Activated naive CD4-positive, alpha-beta T cell treated with anti-CD3 and anti-CD28 coated beads, Interleukin-2, amount 10 ng/mL, durations not matched to agents 7 days and 5 days (primary cell): Measurements from ENCODE around the gene YIPF7.

Experiments used
- CTCF ChIA-PET: fragments of 350-600 bp; sonication (Branson Sonifier 250); formaldehyde crosslinking; loops from one replicate; lab custom pipeline; 2021; ENCODE audit warnings: antibody characterized with exemption; lab: Charles Lee
- DNase-seq: peaks from one replicate; pipeline ENCODE4 v3.0.0-alpha.2; 2020
- H3K27ac Mint-ChIP-seq: one replicate; pipeline ENCODE4 v1.8.0; 2021; ENCODE audit warnings: mild to moderate bottlenecking, moderate library complexity, mixed read lengths
- H3K27me3 Mint-ChIP-seq: one replicate; pipeline ENCODE4 v1.8.0; 2021; ENCODE audit warnings: mild to moderate bottlenecking, mixed read lengths
- H3K36me3 Mint-ChIP-seq: one replicate; pipeline ENCODE4 v1.8.0; 2021; ENCODE audit warnings: mixed read lengths
- H3K4me1 Mint-ChIP-seq: one replicate; pipeline ENCODE4 v1.8.0; 2021; ENCODE audit warnings: mixed read lengths
- H3K4me3 Mint-ChIP-seq: one replicate; pipeline ENCODE4 v1.8.0; 2021; ENCODE audit warnings: mild to moderate bottlenecking, moderate library complexity, mixed read lengths
- H3K9me3 Mint-ChIP-seq: one replicate; pipeline ENCODE4 v1.8.0; 2021; ENCODE audit warnings: mixed read lengths

Gene YIPF7

GRCh38 chr4:44661940-44662622, 10.7 kb upstream of the YIPF7 start:
- no peaks in the 10 kb centered on the region for H3K27me3 Mint-ChIP-seq
- no peak overlapping the region for H3K4me3 Mint-ChIP-seq

DNA sequence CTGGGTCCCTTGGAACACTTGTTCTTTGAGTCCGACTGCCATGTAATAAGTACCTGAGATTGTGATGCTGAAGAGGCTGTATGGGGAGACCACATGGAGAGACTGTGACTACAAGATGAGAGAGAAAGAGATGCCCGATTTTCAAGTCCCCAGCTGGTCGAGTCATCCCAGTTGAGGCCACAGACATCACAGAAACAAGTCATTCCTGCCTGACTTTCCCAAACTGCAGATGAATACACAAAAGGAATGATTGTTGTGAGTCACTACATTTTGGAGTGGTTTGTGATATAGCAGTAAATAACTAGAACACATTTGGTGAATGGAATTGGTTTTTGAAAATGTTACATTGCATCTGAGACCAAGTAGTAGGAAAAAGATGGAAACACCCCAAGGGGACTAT, 9.0 kb upstream of the YIPF7 start:
- no peaks in the 10 kb centered on the region for H3K4me1 Mint-ChIP-seq
- H3K9me3 Mint-ChIP-seq = no peaks in the 10 kb centered on the region
- H3K27me3 Mint-ChIP-seq = no peaks in the 10 kb centered on the region
- CTCF ChIA-PET = no interaction called here
- no peaks in the 10 kb centered on the region for H3K36me3 Mint-ChIP-seq
- no peak for DNase-seq
- no peak overlapping the region for H3K27ac Mint-ChIP-seq
- H3K4me3 Mint-ChIP-seq = no peak overlapping the region

More at GRCh38 chr4:44661940-44662622, 10.7 kb upstream of the YIPF7 start:
- H3K27ac Mint-ChIP-seq = no peak overlapping the region
- no peaks in the 10 kb centered on the region for H3K9me3 Mint-ChIP-seq
- H3K4me1 Mint-ChIP-seq = no peaks in the 10 kb centered on the region
- H3K36me3 Mint-ChIP-seq = no peaks in the 10 kb centered on the region
- no peak for DNase-seq
- CTCF ChIA-PET = no interaction called here

DNA sequence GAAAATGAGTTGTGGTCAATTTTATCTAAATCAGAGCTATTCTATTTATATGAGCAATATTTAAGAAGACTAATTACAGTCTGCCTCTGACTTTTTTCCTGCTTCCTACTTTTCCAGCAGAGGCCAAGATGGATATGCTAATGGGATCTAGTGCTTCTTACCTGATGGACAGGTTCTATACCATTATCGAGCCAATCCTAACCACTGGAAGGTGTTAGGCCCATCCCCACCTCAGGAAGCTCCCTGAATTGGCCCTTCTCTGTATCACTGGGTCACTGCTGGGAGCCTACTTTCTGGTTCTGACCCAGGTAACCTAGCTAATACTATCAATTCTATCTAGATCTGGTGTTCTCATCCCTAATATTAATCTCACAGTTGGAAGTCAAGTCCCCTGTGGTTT, 577 bp upstream of the YIPF7 start:
- peaks cover 5% of the 10 kb centered on the region for H3K27me3 Mint-ChIP-seq
- no peaks in the 10 kb centered on the region for H3K9me3 Mint-ChIP-seq
- H3K36me3 Mint-ChIP-seq = no peaks in the 10 kb centered on the region
- H3K27ac Mint-ChIP-seq = no peak overlapping the region
- no peak for DNase-seq
- H3K4me3 Mint-ChIP-seq = no peak overlapping the region
- CTCF ChIA-PET = interaction anchor here (0.8 kb wide), 1 partner anchor 11 kb away, joined by 3 read pairs; no protein-coding TSS in a partner anchor
- no peaks in the 10 kb centered on the region for H3K4me1 Mint-ChIP-seq

DNA sequence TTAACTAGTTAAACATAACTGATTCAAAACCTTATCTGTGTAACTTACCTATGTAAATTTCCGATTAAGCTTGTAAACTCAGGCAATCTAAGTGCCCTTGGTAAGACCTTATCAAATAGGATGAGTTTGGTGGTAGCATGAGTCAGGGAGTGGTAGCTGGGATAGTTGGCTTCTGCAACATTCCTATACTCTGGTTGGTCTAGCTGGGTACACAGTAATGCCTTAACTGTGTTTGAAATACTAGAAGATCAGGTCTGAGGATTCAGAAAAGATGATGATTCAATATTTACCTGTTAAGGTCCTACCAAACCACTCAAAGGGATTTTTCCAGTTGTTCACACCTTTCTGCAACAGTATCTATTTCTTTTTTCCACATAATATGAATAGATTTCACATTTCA, 5.3 kb downstream of the YIPF7 start:
- Mint-ChIP-seq H3K36me3 (no peaks in the 10 kb centered on the region), H3K4me3 (no peak overlapping the region), H3K27ac (no peak overlapping the region), H3K27me3 (no peaks in the 10 kb centered on the region), H3K4me1 (no peaks in the 10 kb centered on the region), H3K9me3 (no peaks in the 10 kb centered on the region)
- no peak for DNase-seq
- CTCF ChIA-PET = no interaction called here

GRCh38 chr4:44638091-44638490, 13.3 kb downstream of the YIPF7 start:
- no peak for DNase-seq
- no peak overlapping the region for H3K27ac Mint-ChIP-seq
- no peak overlapping the region for H3K4me3 Mint-ChIP-seq
- CTCF ChIA-PET = no interaction called here
- H3K27me3 Mint-ChIP-seq = peaks cover 4% of the 10 kb centered on the region
- no peaks in the 10 kb centered on the region for H3K4me1 Mint-ChIP-seq
- no peaks in the 10 kb centered on the region for H3K9me3 Mint-ChIP-seq
- no peaks in the 10 kb centered on the region for H3K36me3 Mint-ChIP-seq

DNA sequence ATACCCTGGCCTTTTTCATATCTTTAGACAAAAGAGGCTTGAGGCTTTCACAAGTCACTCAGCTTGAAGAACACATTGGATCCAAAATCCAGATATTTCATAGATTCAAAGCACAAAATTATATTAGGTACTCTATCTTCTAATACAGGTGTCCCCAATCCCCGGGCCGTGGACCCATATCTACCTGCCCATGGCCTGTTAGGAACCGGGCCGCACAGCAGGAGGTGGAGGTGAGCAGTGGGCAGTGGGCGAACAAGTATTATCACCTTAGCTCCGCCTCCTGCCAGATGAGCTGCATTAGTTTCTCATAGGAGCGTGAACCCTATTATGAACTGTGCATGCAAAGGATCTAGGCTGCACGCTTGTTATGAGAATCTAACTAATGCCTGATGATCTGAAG, 18.7 kb downstream of the YIPF7 start:
- no peak overlapping the region for H3K27ac Mint-ChIP-seq
- H3K9me3 Mint-ChIP-seq = no peaks in the 10 kb centered on the region
- CTCF ChIA-PET = no interaction called here
- H3K4me1 Mint-ChIP-seq = no peaks in the 10 kb centered on the region
- no peak overlapping the region for H3K4me3 Mint-ChIP-seq
- H3K27me3 Mint-ChIP-seq = no peaks in the 10 kb centered on the region
- H3K36me3 Mint-ChIP-seq = no peaks in the 10 kb centered on the region
- no peak for DNase-seq

- DNase-seq = no peak
- no peaks in the 10 kb centered on the region for H3K4me1 Mint-ChIP-seq
- H3K4me3 Mint-ChIP-seq = no peak overlapping the region
- H3K27ac Mint-ChIP-seq = no peak overlapping the region
- no peaks in the 10 kb centered on the region for H3K9me3 Mint-ChIP-seq
- CTCF ChIA-PET = no interaction called here
- H3K27me3 Mint-ChIP-seq = no peaks in the 10 kb centered on the region
- H3K36me3 Mint-ChIP-seq = no peaks in the 10 kb centered on the region
Observed at GRCh38 chr4:44632089-44632488, 19.3 kb downstream of the YIPF7 start.

DNA sequence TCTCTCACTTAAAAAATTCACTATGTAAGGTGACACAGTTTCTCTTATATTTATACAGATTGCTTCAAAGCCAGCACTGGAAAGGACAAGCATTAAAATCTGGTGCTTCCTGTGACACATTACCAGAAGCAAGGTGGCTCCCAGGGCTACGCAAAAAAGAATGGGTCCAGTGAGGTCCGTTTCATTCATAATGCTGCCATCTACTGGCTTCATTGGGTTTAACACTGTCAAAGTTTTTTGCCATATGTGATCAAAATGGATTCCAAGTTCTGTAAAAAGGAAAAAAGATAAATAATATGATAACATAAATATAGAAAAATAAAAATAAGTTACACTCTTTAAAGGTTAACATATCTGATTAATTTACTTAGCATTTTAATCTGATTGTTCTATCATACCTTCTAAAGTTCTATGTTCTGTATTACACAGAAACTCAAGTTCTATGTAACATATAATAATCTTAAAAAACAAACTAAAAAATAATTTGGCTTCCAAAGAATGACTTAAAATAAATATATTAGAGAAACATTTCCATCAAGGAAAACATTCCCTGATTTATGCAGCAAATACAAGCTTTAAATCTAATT, 22.1 kb downstream of the YIPF7 start:
- CTCF ChIA-PET = interaction anchor here (0.6 to 0.9 kb wide), 4 partner anchors 180 to 1498 kb away, joined by 3 to 4 read pairs (median 3); partner anchors contain the start of gene KCTD8
- peak; percentile 30 for DNase-seq
- Mint-ChIP-seq H3K4me3 (no peak overlapping the region), H3K36me3 (no peaks in the 10 kb centered on the region), H3K4me1 (no peaks in the 10 kb centered on the region), H3K9me3 (no peaks in the 10 kb centered on the region), H3K27ac (no peak overlapping the region), H3K27me3 (no peaks in the 10 kb centered on the region)

DNA sequence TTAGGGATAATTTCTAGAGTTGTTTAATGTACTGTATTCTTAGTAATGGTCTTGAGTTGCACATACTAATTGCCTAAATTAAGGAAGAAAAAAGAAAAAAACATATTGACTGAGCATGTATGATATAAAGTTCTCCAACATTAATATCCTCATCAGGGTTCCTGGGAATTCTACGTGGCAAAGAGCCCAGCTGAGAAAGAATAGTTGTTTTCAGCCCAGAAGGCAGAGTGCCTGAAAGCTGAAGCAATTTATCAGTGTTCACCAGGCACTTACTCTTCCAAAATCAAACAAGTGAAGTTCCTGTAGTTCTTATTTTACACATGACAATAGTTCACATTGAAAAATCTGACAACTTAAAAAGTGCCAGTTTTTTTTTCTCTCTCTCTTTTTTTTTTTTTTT, 27.7 kb downstream of the YIPF7 start:
- H3K9me3 Mint-ChIP-seq = no peaks in the 10 kb centered on the region
- H3K27ac Mint-ChIP-seq = no peak overlapping the region
- no peaks in the 10 kb centered on the region for H3K4me1 Mint-ChIP-seq
- no peaks in the 10 kb centered on the region for H3K27me3 Mint-ChIP-seq
- no peak for DNase-seq
- no peaks in the 10 kb centered on the region for H3K36me3 Mint-ChIP-seq
- no peak overlapping the region for H3K4me3 Mint-ChIP-seq
- CTCF ChIA-PET = no interaction called here

GRCh38 chr4:44616621-44617020, 34.8 kb downstream of the YIPF7 start:
- Mint-ChIP-seq H3K4me3 (no peak overlapping the region), H3K27me3 (no peaks in the 10 kb centered on the region), H3K27ac (no peak overlapping the region), H3K4me1 (no peaks in the 10 kb centered on the region), H3K9me3 (no peaks in the 10 kb centered on the region), H3K36me3 (no peaks in the 10 kb centered on the region)
- CTCF ChIA-PET = no interaction called here
- DNase-seq = no peak

- peaks cover 2% of the 10 kb centered on the region for H3K9me3 Mint-ChIP-seq
- H3K4me1 Mint-ChIP-seq = no peaks in the 10 kb centered on the region
- no peak overlapping the region for H3K27ac Mint-ChIP-seq
- CTCF ChIA-PET = interaction anchor here (0.6 kb wide), 1 partner anchor 12 kb away, joined by 4 read pairs; no protein-coding TSS in a partner anchor
- H3K4me3 Mint-ChIP-seq = no peak overlapping the region
- H3K27me3 Mint-ChIP-seq = no peaks in the 10 kb centered on the region
- no peak for DNase-seq
- H3K36me3 Mint-ChIP-seq = no peaks in the 10 kb centered on the region
Observed at GRCh38 chr4:44583393-44583792, 68.0 kb downstream of the YIPF7 start.

DNA sequence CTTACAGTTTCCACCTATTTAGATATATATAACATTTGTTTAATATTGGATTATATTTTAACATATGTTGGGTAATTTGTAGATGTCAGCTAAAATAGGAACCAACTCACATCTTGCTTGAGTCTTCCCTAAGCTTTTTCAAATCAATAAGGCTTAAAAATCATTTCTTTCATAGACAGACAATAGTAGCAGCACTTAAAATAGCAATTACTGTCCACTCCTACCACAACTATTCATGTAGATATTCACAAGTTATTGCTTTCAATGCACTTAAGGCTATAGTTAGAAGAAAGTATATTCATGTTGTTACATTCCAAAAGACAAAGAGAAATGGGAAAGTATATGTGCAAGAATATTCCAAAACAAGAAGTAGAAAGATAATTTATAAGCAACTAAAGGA, 71.2 kb downstream of the YIPF7 start:
- Mint-ChIP-seq H3K27me3 (no peaks in the 10 kb centered on the region), H3K4me3 (no peak overlapping the region), H3K27ac (no peak overlapping the region), H3K4me1 (no peaks in the 10 kb centered on the region), H3K36me3 (no peaks in the 10 kb centered on the region), H3K9me3 (peaks cover 2% of the 10 kb centered on the region)
- no peak for DNase-seq
- CTCF ChIA-PET = no interaction called here

GRCh38 chr4:44578954-44579353, 72.5 kb downstream of the YIPF7 start:
- CTCF ChIA-PET = no interaction called here
- no peak for DNase-seq
- Mint-ChIP-seq H3K4me3 (no peak overlapping the region), H3K27ac (no peak overlapping the region), H3K36me3 (no peaks in the 10 kb centered on the region), H3K4me1 (no peaks in the 10 kb centered on the region), H3K9me3 (no peaks in the 10 kb centered on the region), H3K27me3 (no peaks in the 10 kb centered on the region)
